ENCODE data around the gene CTXN1.
A peak's percentile ranks its signal among the peaks of the same experiment; 100 is the strongest.
"Not testable (repeated sequence)": the region's sequence is repeated elsewhere in the genome, so short reads cannot be mapped to it uniquely, and the experiment has no call there.

The CTXN1 gene

DNA sequence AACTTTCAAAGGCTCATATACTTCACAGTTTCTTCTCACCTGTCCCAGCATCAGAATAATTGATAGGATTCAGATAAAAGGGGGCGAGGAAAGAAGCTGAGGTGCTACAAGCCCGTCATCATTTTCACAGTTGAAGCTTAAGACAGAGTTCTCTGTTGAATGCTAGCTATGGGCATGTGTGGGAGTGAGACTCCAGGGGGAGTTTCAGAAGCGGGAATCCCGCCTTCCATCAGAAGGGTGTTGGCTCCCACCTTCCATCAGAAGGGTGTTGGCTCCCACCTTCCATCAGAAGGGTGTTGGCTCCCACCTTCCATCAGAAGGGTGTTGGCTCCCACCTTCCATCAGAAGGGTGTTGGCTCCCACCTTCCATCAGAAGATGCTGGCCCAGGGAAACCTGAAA, 35.1 kb upstream of the CTXN1 start:
- H3K27me3 Mint-ChIP-seq, H3K4me3 Mint-ChIP-seq, DNase-seq, H3K27ac Mint-ChIP-seq, ATAC-seq, H3K4me1 Mint-ChIP-seq, H3K9me3 Mint-ChIP-seq: not testable (repeated sequence)

- Mint-ChIP-seq H3K27me3 (no peaks in the 10 kb centered on the region), H3K9me3 (no peaks in the 10 kb centered on the region), H3K27ac (no peak overlapping the region), H3K4me1 (peaks cover 5% of the 10 kb centered on the region), H3K4me3 (no peak overlapping the region)
- DNase-seq: no peak
- ATAC-seq: no peak
Observed at GRCh38 chr19:7959211-7959610, 33.3 kb upstream of the CTXN1 start.

DNA sequence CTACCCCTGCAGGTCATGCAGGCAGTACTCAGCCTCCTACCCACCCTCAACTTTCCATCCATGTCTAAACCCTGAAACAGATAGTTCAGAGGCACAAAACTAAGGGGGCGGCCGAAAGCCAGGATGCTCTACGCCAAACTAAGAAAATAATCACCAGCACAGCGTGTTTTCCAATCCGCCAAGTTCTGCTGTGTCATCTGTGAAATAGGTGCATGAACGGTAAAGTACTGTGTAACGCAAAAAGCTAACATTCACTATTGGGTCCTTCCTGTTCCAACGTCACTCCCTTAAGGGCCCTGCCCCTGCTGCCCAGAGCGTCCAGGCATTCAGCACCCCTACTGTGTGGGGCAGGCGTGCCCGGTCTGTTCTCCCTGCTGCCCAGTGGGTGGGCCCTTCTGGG, 29.8 kb upstream of the CTXN1 start:
- no peaks in the 10 kb centered on the region for H3K9me3 Mint-ChIP-seq
- peaks cover 16% of the 10 kb centered on the region for H3K4me1 Mint-ChIP-seq
- H3K4me3 Mint-ChIP-seq: no peak overlapping the region
- H3K27me3 Mint-ChIP-seq: no peaks in the 10 kb centered on the region
- H3K27ac Mint-ChIP-seq: peak overlapping the region in 1 of 2 donors; percentile 63
- ATAC-seq (no peak), DNase-seq (no peak)

DNA sequence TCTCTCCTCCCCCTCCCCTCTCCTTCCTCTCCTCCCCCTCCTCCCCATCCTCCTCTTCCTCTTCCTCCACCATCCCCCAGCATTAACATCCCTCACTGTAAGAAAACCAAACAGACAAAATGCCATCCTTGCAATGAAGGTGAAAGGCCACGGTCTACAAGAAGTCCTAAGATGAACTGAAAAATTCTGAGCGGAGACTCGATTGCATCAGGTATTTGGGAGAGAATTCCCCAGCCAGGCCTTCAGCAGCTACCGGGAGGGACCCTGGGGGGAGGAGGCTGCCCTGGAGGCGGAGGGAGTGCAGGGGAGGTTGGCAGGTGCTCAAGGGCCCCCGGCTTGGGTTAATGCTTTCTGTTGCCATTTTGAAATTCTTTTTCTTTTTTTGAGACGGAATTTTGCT, 27.6 kb upstream of the CTXN1 start:
- no peaks in the 10 kb centered on the region for H3K27me3 Mint-ChIP-seq
- H3K27ac Mint-ChIP-seq: peak overlapping the region; percentile 67 to 88
- DNase-seq: no peak
- ATAC-seq: no peak
- H3K4me1 Mint-ChIP-seq: peaks cover 16% of the 10 kb centered on the region
- no peaks in the 10 kb centered on the region for H3K9me3 Mint-ChIP-seq
- no peak overlapping the region for H3K4me3 Mint-ChIP-seq

- Mint-ChIP-seq H3K4me1 (peaks cover 15% of the 10 kb centered on the region), H3K9me3 (no peaks in the 10 kb centered on the region), H3K27ac (no peak overlapping the region), H3K4me3 (no peak overlapping the region), H3K27me3 (no peaks in the 10 kb centered on the region)
- ATAC-seq (no peak), DNase-seq (no peak)
Observed at GRCh38 chr19:7953060-7953459, 27.1 kb upstream of the CTXN1 start.

DNA sequence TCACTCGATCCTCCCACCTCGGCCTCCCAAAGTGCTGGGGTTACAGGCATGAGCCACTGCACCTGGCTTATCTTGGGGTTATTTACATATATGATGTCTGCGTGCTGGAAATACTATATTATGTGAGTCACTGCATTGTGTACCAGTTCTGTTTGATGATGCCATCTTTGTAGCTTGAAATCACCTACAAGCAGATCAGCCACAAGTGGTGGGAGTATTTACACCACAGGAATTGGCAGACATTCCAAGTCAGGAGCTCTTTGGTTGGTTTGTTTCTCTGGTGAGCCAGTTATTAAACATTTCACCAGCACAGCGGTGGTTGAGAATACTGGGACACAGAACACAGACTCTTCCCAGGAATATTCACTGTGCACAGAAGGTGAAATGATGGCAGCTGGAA, 22.0 kb upstream of the CTXN1 start:
- DNase-seq (no peak), ATAC-seq (no peak)
- no peak overlapping the region for H3K4me3 Mint-ChIP-seq
- H3K4me1 Mint-ChIP-seq: peaks cover 24% of the 10 kb centered on the region
- no peak overlapping the region for H3K27ac Mint-ChIP-seq
- H3K9me3 Mint-ChIP-seq: no peaks in the 10 kb centered on the region
- no peaks in the 10 kb centered on the region for H3K27me3 Mint-ChIP-seq

DNA sequence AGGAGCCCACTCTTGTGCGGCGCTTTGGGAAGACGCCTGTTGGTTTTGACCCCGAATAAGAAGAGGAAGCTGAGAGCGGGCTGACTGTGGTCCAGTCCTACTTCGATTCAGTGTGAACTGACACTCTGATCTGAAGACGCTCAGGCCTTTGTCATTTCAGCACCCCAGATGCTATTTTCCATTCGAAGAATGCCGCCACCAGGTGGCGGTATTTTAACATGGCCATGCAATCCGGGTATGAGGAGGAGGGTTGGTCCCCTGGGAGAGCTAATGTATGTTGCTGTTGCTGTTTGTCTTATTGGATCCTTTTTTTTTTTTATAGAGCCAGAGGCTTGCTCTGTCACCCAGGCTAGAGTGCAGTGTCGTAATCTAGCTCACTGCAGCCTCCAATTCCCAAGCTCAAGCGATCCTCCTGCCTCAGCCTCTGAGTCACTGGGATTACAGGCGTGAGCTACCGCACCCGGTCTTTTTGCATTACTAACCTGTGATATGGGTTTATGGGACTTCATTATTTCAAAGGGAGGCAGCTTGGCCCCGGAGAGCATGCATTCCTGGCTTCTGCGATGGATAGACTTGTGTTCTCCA, 18.3 kb upstream of the CTXN1 start:
- no peaks in the 10 kb centered on the region for H3K27me3 Mint-ChIP-seq
- H3K4me3 Mint-ChIP-seq: peak overlapping the region; percentile 93 to 96
- DNase-seq: peak; percentile 83 to 88
- peak; percentile 70 for ATAC-seq
- H3K27ac Mint-ChIP-seq: peak overlapping the region; percentile 98 to 99
- H3K9me3 Mint-ChIP-seq: no peaks in the 10 kb centered on the region
- H3K4me1 Mint-ChIP-seq: peaks cover 50% of the 10 kb centered on the region

- no peaks in the 10 kb centered on the region for H3K27me3 Mint-ChIP-seq
- H3K27ac Mint-ChIP-seq: peak within 1 kb of the TSS; percentile 98 to 99
- ATAC-seq: peak; percentile 99
- H3K9me3 Mint-ChIP-seq: no peaks in the 10 kb centered on the region
- H3K4me3 Mint-ChIP-seq: peak within 1 kb of the TSS; percentile 93 to 96
- peaks cover 54% of the 10 kb centered on the region for H3K4me1 Mint-ChIP-seq
- peak; percentile 99 for DNase-seq
Observed at GRCh38 chr19:7943444-7944176, 17.7 kb upstream of the CTXN1 start, which contains the start of gene TIMM44. Gene TIMM44 (minus strand): TSS chr19:7943666. CDS start chr19:7943651, 15 bp downstream.

DNA sequence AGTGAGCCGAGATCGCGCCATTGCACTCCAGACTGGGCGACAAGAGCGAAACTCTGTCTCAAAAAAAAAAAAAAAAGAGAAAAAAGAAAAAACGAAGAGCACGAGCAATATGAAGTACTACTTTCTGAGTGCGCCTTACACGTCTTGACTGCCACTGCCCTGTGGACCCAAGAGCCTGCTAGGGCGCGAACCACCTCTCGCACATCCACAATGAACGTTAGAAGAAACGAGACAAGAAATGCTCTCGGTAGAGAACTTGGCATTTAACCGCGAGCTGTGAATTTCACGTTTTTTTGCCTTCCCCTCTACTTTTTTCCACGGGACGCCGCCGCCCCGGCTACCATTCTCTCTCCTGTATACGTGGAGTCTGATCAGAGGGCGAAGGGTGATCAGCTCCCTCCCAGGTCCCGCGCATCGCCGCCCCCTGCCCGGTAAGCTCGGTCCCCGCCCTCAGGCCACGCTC, 17.1 kb upstream of the CTXN1 start:
- ATAC-seq: peak; percentile 15
- no peak for DNase-seq
- peak overlapping the region; percentile 93 to 96 for H3K4me3 Mint-ChIP-seq

GRCh38 chr19:7941895-7942596, 16.1 kb upstream of the CTXN1 start:
- Mint-ChIP-seq H3K9me3 (no peaks in the 10 kb centered on the region), H3K4me1 (peaks cover 54% of the 10 kb centered on the region), H3K4me3 (peak overlapping the region; percentile 93 to 96), H3K27ac (peak overlapping the region in 1 of 2 donors; percentile 99), H3K27me3 (no peaks in the 10 kb centered on the region)
- DNase-seq: no peak
- ATAC-seq: no peak

More for the DNA sequence above, 17.1 kb upstream of the CTXN1 start:
- Mint-ChIP-seq H3K27ac (peak overlapping the region; percentile 98 to 99), H3K9me3 (no peaks in the 10 kb centered on the region), H3K4me1 (peaks cover 54% of the 10 kb centered on the region), H3K27me3 (no peaks in the 10 kb centered on the region)

GRCh38 chr19:7940841-7941240, 14.9 kb upstream of the CTXN1 start:
- peaks cover 54% of the 10 kb centered on the region for H3K4me1 Mint-ChIP-seq
- no peaks in the 10 kb centered on the region for H3K27me3 Mint-ChIP-seq
- DNase-seq (no peak), ATAC-seq (no peak)
- H3K9me3 Mint-ChIP-seq: no peaks in the 10 kb centered on the region
- peak overlapping the region in 1 of 2 donors; percentile 31 for H3K4me3 Mint-ChIP-seq
- H3K27ac Mint-ChIP-seq: no peak overlapping the region

- Mint-ChIP-seq H3K4me1 (peaks cover 16% of the 10 kb centered on the region), H3K27me3 (no peaks in the 10 kb centered on the region), H3K4me3 (no peak overlapping the region), H3K27ac (peak overlapping the region in 1 of 2 donors; percentile 61), H3K9me3 (no peaks in the 10 kb centered on the region)
- no peak for ATAC-seq
- no peak for DNase-seq
Observed at GRCh38 chr19:7934766-7935165, 8.8 kb upstream of the CTXN1 start.

DNA sequence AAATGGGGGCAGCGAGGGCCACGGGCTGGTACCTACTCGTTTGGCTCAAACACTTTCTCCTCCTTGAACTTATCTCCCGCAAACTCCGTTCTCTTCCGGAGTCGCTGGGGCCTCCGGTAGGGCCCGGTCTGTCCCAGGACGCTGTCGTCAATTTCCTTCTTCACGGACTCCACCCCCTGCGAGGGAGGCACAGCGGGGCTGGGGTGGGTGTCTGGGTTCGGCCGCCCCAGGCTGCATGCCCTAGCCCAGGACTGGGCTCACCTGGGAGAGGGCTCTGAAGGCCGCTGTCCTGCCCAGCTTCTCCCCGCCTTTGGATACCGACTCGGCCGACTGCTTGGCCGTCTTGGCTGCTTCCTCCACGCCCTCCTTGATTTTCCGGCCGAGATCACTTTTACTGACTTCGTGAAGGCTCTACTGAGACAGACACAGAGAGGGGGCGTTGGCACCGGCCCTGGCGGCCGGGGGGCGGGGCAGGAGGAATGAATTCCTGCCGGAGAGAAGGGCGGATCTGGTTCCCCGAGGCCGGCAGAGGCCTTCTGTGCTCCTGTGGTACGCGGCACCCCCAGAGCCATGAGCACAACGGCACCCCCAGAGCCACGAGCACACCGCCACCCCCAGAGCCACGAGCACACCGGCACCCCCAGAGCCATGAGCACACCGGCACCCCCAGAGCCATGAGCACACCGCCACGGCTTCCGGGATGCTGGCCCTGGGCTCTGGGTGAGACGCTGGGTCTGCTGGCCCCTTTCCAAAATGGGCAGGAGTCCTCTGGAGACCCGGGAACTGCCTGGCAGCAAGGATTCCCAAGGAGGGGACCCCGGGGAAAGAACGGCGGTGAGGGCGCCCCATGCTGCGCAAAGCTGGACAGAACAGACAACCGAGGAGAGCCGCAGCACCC, 8.1 kb upstream of the CTXN1 start:
- DNase-seq (no peak), ATAC-seq (no peak)
- H3K27me3 Mint-ChIP-seq: no peaks in the 10 kb centered on the region
- H3K9me3 Mint-ChIP-seq: no peaks in the 10 kb centered on the region
- H3K27ac Mint-ChIP-seq: peak overlapping the region in 1 of 2 donors; percentile 83
- no peak overlapping the region for H3K4me3 Mint-ChIP-seq
- H3K4me1 Mint-ChIP-seq: peaks cover 23% of the 10 kb centered on the region

- ATAC-seq (no peak), DNase-seq (no peak)
- H3K27me3 Mint-ChIP-seq: no peaks in the 10 kb centered on the region
- H3K27ac Mint-ChIP-seq: no peak overlapping the region
- H3K4me1 Mint-ChIP-seq: peaks cover 26% of the 10 kb centered on the region
- no peak overlapping the region for H3K4me3 Mint-ChIP-seq
- H3K9me3 Mint-ChIP-seq: no peaks in the 10 kb centered on the region
Observed at GRCh38 chr19:7933411-7933810, 7.5 kb upstream of the CTXN1 start.

DNA sequence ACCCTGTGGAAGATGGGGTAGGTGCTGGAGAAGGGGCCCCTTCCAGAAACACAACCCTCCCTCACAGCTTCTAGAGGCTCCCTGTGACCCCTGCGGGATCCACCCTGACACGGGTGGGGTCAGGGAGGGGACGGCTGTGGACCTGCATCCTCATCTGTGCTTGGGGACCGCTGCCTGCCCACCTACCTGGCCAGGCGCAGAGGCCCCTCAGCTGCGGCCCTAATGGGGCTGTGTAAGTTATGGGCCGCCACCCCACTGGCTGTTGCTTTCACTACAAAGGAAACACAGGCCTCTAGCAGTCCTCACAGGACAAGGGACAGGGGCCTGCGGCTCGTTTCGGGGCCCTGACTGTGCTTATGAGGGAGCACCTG, 7.0 kb upstream of the CTXN1 start:
- DNase-seq: no peak
- no peak overlapping the region for H3K4me3 Mint-ChIP-seq

More for the DNA sequence above, 7.0 kb upstream of the CTXN1 start:
- no peaks in the 10 kb centered on the region for H3K9me3 Mint-ChIP-seq
- no peak for ATAC-seq
- peaks cover 31% of the 10 kb centered on the region for H3K4me1 Mint-ChIP-seq
- H3K27me3 Mint-ChIP-seq: no peaks in the 10 kb centered on the region
- H3K27ac Mint-ChIP-seq: no peak overlapping the region

All from stimulated activated naive CD8-positive, alpha-beta T cell treated with anti-CD3 and anti-CD28 coated beads, Interleukin-15, amount 100 ng/mL, for 72 hours (primary cell).